Suprapubic skin (tissue), 4 donors: Measurements from ENCODE around the gene OR4D5. TPM values are rescaled to one million over a fixed set of nuclear protein-coding genes. Genes with fewer than 3 reads are reported as not detected.

ENCODE experiments used
- DNase-seq, 2 donors: peaks; one replicate each; pipeline ENCODE4 v3.0.0-alpha.2; 2019; ENCODE audit warnings: low spot score in 2 of 2
- H3K27ac ChIP-seq: fragments of 200-600 bp; sonication (generic); one replicate; pipeline ENCODE4 v1.5.1; 2019
- H3K27me3 ChIP-seq: fragments of 200-600 bp; sonication (generic); one replicate; pipeline ENCODE4 v1.5.1; 2019
- H3K36me3 ChIP-seq: fragments of 200-600 bp; sonication (generic); one replicate; pipeline ENCODE4 v1.5.1; 2019
- H3K4me1 ChIP-seq: fragments of 200-600 bp; sonication (generic); one replicate; pipeline ENCODE4 v1.5.1; 2019
- H3K4me3 ChIP-seq: fragments of 200-600 bp; sonication (generic); one replicate; pipeline ENCODE4 v1.5.1; 2019; ENCODE audit warnings: mild to moderate bottlenecking
- H3K9me3 ChIP-seq: fragments of 200-600 bp; sonication (generic); one replicate; pipeline ENCODE4 v1.5.1; 2019
- CTCF ChIP-seq, 2 donors: fragments of 200-600 bp in 1 of 2; fragments of 450-650 bp in 1 of 2; sonication (generic) in 1 of 2; IDR thresholded peaks; one replicate each; pipeline ENCODE4 v1.5.1; 2016 to 2019; ENCODE audit warnings: antibody characterized with exemption in 2 of 2, mild to moderate bottlenecking in 1 of 2, moderate library complexity in 1 of 2
- EP300 ChIP-seq: sonication (generic); formaldehyde crosslinking; IDR thresholded peaks from one replicate; pipeline ENCODE4 v1.6.1; 2017; ENCODE audit warnings: antibody characterized with exemption
- POLR2A ChIP-seq, 2 donors: fragments of 450-650 bp; IDR thresholded peaks; one replicate each; pipeline ENCODE4 v1.6.1; 2017; ENCODE audit warnings: antibody characterized with exemption in 2 of 2, mild to moderate bottlenecking in 2 of 2, moderate library complexity in 2 of 2
- POLR2AphosphoS5 ChIP-seq, 3 donors: sonication (generic); formaldehyde crosslinking; IDR thresholded peaks; one replicate each; pipeline ENCODE4 v1.6.1; 2017; ENCODE audit warnings: antibody characterized with exemption in 3 of 3
- WGBS: methylation state at CpG from one replicate; pipeline ENCODE4 v1.1.5; 2018; 5-methylcytosine and 5-hydroxymethylcytosine counted together
- total RNA-seq, 4 donors: library from RNA; depleted of rRNA; stranded (reverse); fragments of >200 nt; gene quantifications; one replicate each; pipeline ENCODE4 v1.1.0, GENCODE V29; 2016

OR4D5 gene
- total RNA-seq = not detected

DNA sequence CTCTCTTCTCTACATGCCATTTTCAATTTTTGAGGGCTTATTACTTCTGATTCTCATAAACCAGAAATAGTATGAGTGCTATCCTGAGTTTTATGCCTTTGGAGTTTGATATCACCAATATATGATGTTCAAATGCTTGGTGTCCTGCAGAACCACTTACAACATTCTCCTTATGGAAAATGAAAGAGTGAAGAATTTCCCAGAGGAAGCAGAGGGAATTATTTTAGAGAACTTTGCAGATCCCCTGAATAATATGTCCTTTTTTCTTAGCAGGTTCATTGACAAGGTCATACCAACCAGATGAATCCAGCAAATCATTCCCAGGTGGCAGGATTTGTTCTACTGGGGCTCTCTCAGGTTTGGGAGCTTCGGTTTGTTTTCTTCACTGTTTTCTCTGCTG lies at the start of gene OR4D5:
Gene OR4D5, plus strand, starts transcription at position 301 of the 400 bp plus-strand sequence. Its CDS starts 0 bp downstream, at position 301.
- WGBS = 63% methylated on average over 1 of the region's 1 CpG
- TF ChIP-seq POLR2A (IDR thresholded peaks at IDR 0.05) (no peak), POLR2AphosphoS5 (IDR thresholded peaks at IDR 0.05) (no peak), CTCF (IDR thresholded peaks at IDR 0.05) (no peak), EP300 (no peak)
- Histone ChIP-seq H3K27me3 (no peaks in the 10 kb centered on the region), H3K27ac (no peak within 1 kb of the TSS), H3K4me3 (no peak within 1 kb of the TSS), H3K36me3 (no peaks in the 10 kb centered on the region), H3K4me1 (no peaks in the 10 kb centered on the region), H3K9me3 (no peaks in the 10 kb centered on the region)
- DNase-seq = no peak

GRCh38 chr11:123892031-123892430 lies 47.4 kb upstream of the OR4D5 start:
- Histone ChIP-seq H3K9me3 (no peaks in the 10 kb centered on the region), H3K4me3 (no peak overlapping the region), H3K36me3 (no peaks in the 10 kb centered on the region), H3K27ac (no peak overlapping the region), H3K4me1 (no peaks in the 10 kb centered on the region), H3K27me3 (no peaks in the 10 kb centered on the region)
- TF ChIP-seq EP300 (no peak), POLR2A (IDR thresholded peaks at IDR 0.05) (no peak), POLR2AphosphoS5 (IDR thresholded peaks at IDR 0.05) (no peak), CTCF (IDR thresholded peaks at IDR 0.05) (no peak)
- DNase-seq = no peak

DNA sequence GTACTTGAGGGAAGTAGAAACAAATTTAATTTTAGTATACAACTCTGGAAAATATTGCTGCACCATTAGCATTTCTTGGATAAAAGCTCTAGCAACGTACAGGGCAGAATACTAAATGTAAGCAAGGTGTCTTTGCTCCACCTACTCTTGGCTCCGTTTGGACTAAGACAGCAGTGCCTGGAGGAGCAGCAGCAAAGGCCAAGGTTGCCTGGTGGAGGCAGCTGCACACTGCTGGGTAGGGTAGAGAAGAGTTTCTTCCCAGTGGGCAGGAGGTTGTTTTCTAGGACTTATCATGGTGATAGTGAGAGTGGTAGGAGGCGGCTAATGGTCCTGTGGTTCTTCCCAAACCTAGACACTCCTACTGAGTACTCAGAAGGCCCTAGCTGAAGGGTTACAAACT lies 39.6 kb upstream of the OR4D5 start:
- Histone ChIP-seq H3K4me3 (no peak overlapping the region), H3K27ac (no peak overlapping the region), H3K9me3 (no peaks in the 10 kb centered on the region), H3K27me3 (no peaks in the 10 kb centered on the region), H3K36me3 (no peaks in the 10 kb centered on the region), H3K4me1 (no peaks in the 10 kb centered on the region)
- WGBS = 48% methylated on average over 3 of the region's 3 CpGs
- no peak for TF ChIP-seq POLR2A (IDR thresholded peaks at IDR 0.05)
- no peak for TF ChIP-seq CTCF (IDR thresholded peaks at IDR 0.05)
- TF ChIP-seq EP300 = no peak
- no peak for TF ChIP-seq POLR2AphosphoS5 (IDR thresholded peaks at IDR 0.05)
- DNase-seq = no peak

DNA sequence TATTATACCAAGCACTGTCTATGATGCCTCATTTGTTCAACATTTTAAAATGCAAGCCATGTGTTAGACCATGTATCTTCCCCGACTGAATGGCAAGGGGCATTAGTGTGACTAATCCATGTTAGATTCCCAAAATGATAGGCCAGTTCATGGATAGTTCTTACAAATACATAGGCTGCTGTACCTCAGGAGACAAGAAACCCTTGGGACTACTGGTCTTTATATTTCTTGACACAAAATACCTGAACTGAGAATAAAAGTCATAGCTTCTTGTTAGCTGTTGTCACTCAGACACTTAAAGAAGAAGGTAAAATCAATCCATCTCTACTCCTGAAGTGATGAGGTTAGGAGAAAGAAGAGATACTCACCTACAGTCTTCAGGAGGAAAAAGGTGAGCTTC lies 37.5 kb upstream of the OR4D5 start, which contains the start of gene OR8D4:
Gene OR8D4, plus strand, starts transcription at position 301 of the 400 bp plus-strand sequence. CDS start 4,265 bp downstream, outside the sequence.
- H3K36me3 ChIP-seq = no peaks in the 10 kb centered on the region
- 89% methylated on average over 1 of the region's 1 CpG for WGBS
- H3K27me3 ChIP-seq = no peaks in the 10 kb centered on the region
- TF ChIP-seq POLR2AphosphoS5 (IDR thresholded peaks at IDR 0.05) = no peak
- TF ChIP-seq POLR2A (IDR thresholded peaks at IDR 0.05) = no peak
- TF ChIP-seq CTCF (IDR thresholded peaks at IDR 0.05) = no peak
- TF ChIP-seq EP300 = no peak
- DNase-seq = no peak
- no peaks in the 10 kb centered on the region for H3K9me3 ChIP-seq
- H3K4me3 ChIP-seq = no peak within 1 kb of the TSS
- H3K4me1 ChIP-seq = no peaks in the 10 kb centered on the region
- H3K27ac ChIP-seq = no peak within 1 kb of the TSS

- H3K36me3 ChIP-seq = no peaks in the 10 kb centered on the region
- 82% methylated on average over 2 of the region's 2 CpGs for WGBS
- H3K9me3 ChIP-seq = no peaks in the 10 kb centered on the region
- DNase-seq = no peak
- TF ChIP-seq POLR2AphosphoS5 (IDR thresholded peaks at IDR 0.05) (no peak), EP300 (no peak), CTCF (IDR thresholded peaks at IDR 0.05) (no peak), POLR2A (IDR thresholded peaks at IDR 0.05) (no peak)
- no peaks in the 10 kb centered on the region for H3K27me3 ChIP-seq
- H3K27ac ChIP-seq = no peak overlapping the region
- no peaks in the 10 kb centered on the region for H3K4me1 ChIP-seq
- no peak overlapping the region for H3K4me3 ChIP-seq
Observed at GRCh38 chr11:123903932-123904331, 35.5 kb upstream of the OR4D5 start.
